ENCODE results near the gene FGF18.

- TF ChIP-seq CTCF (IDR thresholded peaks at IDR 0.05; ENCODE audit: poor library complexity), result no peak
- TF ChIP-seq EZH2 (IDR thresholded peaks at IDR 0.05; ENCODE audit: borderline replicate concordance), result no peak
- no peak for TF ChIP-seq EZH2phosphoT487 (IDR thresholded peaks at IDR 0.05; ENCODE audit: low read depth, severe bottlenecking, unreplicated experiment)
These were observed 57.3 kb downstream of the FGF18 start for GRCh38 chr5:171476701-171477100.

Data from hepatocyte (in vitro differentiated cells).